Keratinocyte (primary cell): ENCODE measurements around the gene RNU6-7. TPM values are rescaled to one million over a fixed set of nuclear protein-coding genes. Genes with fewer than 3 reads are reported as not detected.

ENCODE experiments used
- DNase-seq: peaks from one replicate; pipeline ENCODE4 v3.0.0-alpha.2; 2011; ENCODE audit warnings: low read depth, missing footprints, low spot score
- FAIRE-seq: peaks from 2 replicates; lab custom pipeline; 2011; peaks lifted over from hg19 to GRCh38; lab: Jason Lieb, UNC
- H2AFZ ChIP-seq: 2 replicates; pipeline ENCODE4 v1.6.0; 2012; ENCODE audit warnings: low read length, control low read depth, inconsistent platforms; ENCODE audit not compliant: control insufficient read depth
- H3K27ac ChIP-seq: 2 replicates; pipeline ENCODE4 v1.5.1; 2011; ENCODE audit warnings: low read length; ENCODE audit not compliant: control insufficient read depth, insufficient read depth
- H3K27me3 ChIP-seq: 3 replicates; pipeline ENCODE4 v1.6.0; 2011; ENCODE audit warnings: low read length; ENCODE audit not compliant: control insufficient read depth, insufficient read depth; ENCODE audit errors: extremely low read depth
- H3K36me3 ChIP-seq, 2 experiments: 2 replicates in 1 of 2; 3 replicates in 1 of 2; pipeline ENCODE4 v1.5.1; 2011; ENCODE audit warnings: low read length in 2 of 2, mild to moderate bottlenecking in 1 of 2; ENCODE audit not compliant: control insufficient read depth in 2 of 2, insufficient read depth in 2 of 2; ENCODE audit errors: extremely low read depth in 1 of 2
- H3K4me1 ChIP-seq: 3 replicates; pipeline ENCODE4 v1.5.1; 2011; ENCODE audit warnings: low read length; ENCODE audit not compliant: control insufficient read depth, insufficient read depth; ENCODE audit errors: extremely low read depth
- H3K4me2 ChIP-seq: 3 replicates; pipeline ENCODE4 v1.6.0; 2011; ENCODE audit warnings: low read depth, low read length; ENCODE audit not compliant: control insufficient read depth, insufficient read depth; ENCODE audit errors: extremely low read depth
- H3K4me3 ChIP-seq, 3 experiments: fragments of 200-600 bp in 1 of 3; sonication (generic) in 1 of 3; 2 replicates in 2 of 3; 3 replicates in 1 of 3; pipeline ENCODE4 v1.5.1; 2011 to 2016; ENCODE audit warnings: low read length in 3 of 3, mild to moderate bottlenecking in 3 of 3, control low read depth in 2 of 3, inconsistent platforms in 1 of 3, low read depth in 1 of 3, mixed read lengths in 1 of 3, mixed run types in 1 of 3, moderate library complexity in 1 of 3; ENCODE audit not compliant: control insufficient read depth in 2 of 3, insufficient read depth in 2 of 3; ENCODE audit errors: extremely low read depth in 1 of 3
- H3K79me2 ChIP-seq: 2 replicates; pipeline ENCODE4 v1.6.0; 2012; ENCODE audit warnings: low read length; ENCODE audit not compliant: control insufficient read depth, insufficient read depth
- H3K9ac ChIP-seq: 3 replicates; pipeline ENCODE4 v1.6.0; 2011; ENCODE audit warnings: low read length; ENCODE audit not compliant: control insufficient read depth, insufficient read depth; ENCODE audit errors: extremely low read depth
- H3K9me1 ChIP-seq: 3 replicates; pipeline ENCODE4 v1.6.0; 2011; ENCODE audit warnings: low read length; ENCODE audit not compliant: control insufficient read depth, insufficient read depth; ENCODE audit errors: extremely low read depth
- H3K9me3 ChIP-seq: 2 replicates; pipeline ENCODE4 v1.5.1; 2012; ENCODE audit warnings: low read depth, low read length; ENCODE audit not compliant: control insufficient read depth
- H4K20me1 ChIP-seq: 3 replicates; pipeline ENCODE4 v1.6.0; 2011; ENCODE audit warnings: low read length; ENCODE audit not compliant: control insufficient read depth, insufficient read depth; ENCODE audit errors: extremely low read depth
- EZH2 ChIP-seq: IDR thresholded peaks from one replicate; pipeline ENCODE4 v1.6.1; 2012; ENCODE audit warnings: inconsistent platforms, mild to moderate bottlenecking, low read length, moderate library complexity
- dilution Hi-C: fragments of 300-500 bp; cut with MboI; formaldehyde crosslinking; loops from one replicate; pipeline ENCODE4 v1.7.0; 2020; ENCODE audit warnings: low sequenced_read_pairs; ENCODE audit not compliant: extremely low pct_ligation_motif_present
- polyA plus RNA-seq, 5 experiments: library from polyadenylated mRNA; depleted of rRNA in 3 of 5; stranded (reverse) in 3 of 5; stranded (forward) in 1 of 5; unstranded in 1 of 5; fragments of >200 nt; gene quantifications; 1 replicate in 1 of 5; 2 replicates in 3 of 5; 3 replicates in 1 of 5; pipeline versions ENCODE4 v1.2.1 to v1.2.3, GENCODE V29; 2011 to 2012; ENCODE audit warnings: missing spikeins in 2 of 5, low read depth in 1 of 5, low replicate concordance in 1 of 5
- TF ChIP-seq, protein P1 (sequence below), 3 experiments: IDR thresholded peaks in 1 of 3; conservative IDR thresholded peaks in 1 of 3; optimal IDR thresholded peaks in 1 of 3; 2 replicates in 2 of 3; 3 replicates in 1 of 3; pipeline versions ENCODE3 to v1.5.1; 2011; ENCODE audit warnings: low read length in 3 of 3, mild to moderate bottlenecking in 3 of 3, moderate library complexity in 2 of 3, control low read depth in 1 of 3, inconsistent platforms in 1 of 3; ENCODE audit not compliant: insufficient read depth in 2 of 3; ENCODE audit errors: extremely low read depth in 1 of 3

The RNU6-7 gene
- polyA plus RNA-seq, 1 donor (not counting 4 experiments of a cell fraction or from before 2014, with no cell fraction given): not detected

DNA sequence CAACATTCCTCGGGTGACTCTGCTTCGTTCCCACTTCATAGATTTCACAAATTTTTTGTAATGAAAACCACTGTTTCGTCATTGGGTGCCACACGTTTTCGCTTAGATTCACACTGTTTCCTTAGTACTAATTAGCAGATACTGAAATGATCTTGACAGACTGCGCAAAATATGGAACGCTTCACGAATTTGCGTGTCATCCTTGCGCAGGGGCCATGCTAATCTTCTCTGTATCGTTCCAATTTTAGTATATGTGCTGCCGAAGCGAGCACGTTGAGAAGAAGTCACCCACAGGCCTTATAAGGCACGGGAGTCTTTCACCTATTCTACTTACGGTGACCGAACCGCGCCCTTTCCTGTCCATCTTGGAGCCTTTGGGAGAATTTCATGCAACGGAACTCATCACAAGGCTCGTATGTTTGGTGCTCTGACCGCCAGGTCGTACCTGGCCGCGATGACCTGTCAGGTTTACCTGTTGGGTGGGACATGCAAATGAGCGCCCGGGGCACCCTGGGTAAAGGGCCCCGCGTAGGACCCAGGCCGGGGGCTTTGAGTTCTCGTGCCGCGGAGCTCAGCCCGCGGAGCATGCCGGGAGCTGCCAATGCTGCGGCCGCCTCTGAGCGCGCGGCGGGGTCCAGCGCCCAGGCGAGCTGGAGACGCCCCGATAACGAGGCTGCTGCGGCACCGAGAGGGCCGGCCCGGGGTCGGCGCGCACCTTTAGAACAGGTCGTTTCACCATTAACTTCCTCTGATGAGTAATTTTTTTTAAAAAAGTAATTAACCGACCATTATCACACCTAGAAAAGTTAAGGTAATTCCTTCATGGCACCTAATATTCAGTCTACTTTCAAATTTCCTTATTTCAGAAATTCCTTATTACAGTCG is 1.4 kb downstream of the RNU6-7 start, which contains the start of gene RNU6-8:
RNU6-8 (minus strand) TSS at position 272 of the 885 bp plus-strand sequence.
- H3K9me3 ChIP-seq: no peaks in the 10 kb centered on the region
- H4K20me1 ChIP-seq: no peaks in the 10 kb centered on the region
- TF ChIP-seq, protein P1, sequence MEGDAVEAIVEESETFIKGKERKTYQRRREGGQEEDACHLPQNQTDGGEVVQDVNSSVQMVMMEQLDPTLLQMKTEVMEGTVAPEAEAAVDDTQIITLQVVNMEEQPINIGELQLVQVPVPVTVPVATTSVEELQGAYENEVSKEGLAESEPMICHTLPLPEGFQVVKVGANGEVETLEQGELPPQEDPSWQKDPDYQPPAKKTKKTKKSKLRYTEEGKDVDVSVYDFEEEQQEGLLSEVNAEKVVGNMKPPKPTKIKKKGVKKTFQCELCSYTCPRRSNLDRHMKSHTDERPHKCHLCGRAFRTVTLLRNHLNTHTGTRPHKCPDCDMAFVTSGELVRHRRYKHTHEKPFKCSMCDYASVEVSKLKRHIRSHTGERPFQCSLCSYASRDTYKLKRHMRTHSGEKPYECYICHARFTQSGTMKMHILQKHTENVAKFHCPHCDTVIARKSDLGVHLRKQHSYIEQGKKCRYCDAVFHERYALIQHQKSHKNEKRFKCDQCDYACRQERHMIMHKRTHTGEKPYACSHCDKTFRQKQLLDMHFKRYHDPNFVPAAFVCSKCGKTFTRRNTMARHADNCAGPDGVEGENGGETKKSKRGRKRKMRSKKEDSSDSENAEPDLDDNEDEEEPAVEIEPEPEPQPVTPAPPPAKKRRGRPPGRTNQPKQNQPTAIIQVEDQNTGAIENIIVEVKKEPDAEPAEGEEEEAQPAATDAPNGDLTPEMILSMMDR (optimal IDR thresholded peaks at IDR 0.05 in 1 of 3, IDR thresholded peaks at IDR 0.05 in 1 of 3, conservative IDR thresholded peaks at IDR 0.05 in 1 of 3; ENCODE audit: extremely low read depth in 1 of 3, insufficient read depth in 2 of 3, low read length in 3 of 3): no peak
- TF ChIP-seq EZH2: no peak
- H3K27me3 ChIP-seq: no peaks in the 10 kb centered on the region
- H3K79me2 ChIP-seq: no peaks in the 10 kb centered on the region
- no peaks in the 10 kb centered on the region for H3K36me3 ChIP-seq
- H3K4me3 ChIP-seq: peak within 1 kb of the TSS; percentile 47 to 87 (median 75)
- DNase-seq (peak; percentile 28), FAIRE-seq (peak; percentile 43)
- peaks cover 20% of the 10 kb centered on the region for H3K4me1 ChIP-seq
- peaks cover 2% of the 10 kb centered on the region for H3K9me1 ChIP-seq
- dilution Hi-C loops: no loop called here
- peak within 1 kb of the TSS; percentile 97 for H3K4me2 ChIP-seq
- peak within 1 kb of the TSS; percentile 94 for H3K9ac ChIP-seq
- H3K27ac ChIP-seq: peak within 1 kb of the TSS; percentile 93
- H2AFZ ChIP-seq: peak within 1 kb of the TSS; percentile 98

DNA sequence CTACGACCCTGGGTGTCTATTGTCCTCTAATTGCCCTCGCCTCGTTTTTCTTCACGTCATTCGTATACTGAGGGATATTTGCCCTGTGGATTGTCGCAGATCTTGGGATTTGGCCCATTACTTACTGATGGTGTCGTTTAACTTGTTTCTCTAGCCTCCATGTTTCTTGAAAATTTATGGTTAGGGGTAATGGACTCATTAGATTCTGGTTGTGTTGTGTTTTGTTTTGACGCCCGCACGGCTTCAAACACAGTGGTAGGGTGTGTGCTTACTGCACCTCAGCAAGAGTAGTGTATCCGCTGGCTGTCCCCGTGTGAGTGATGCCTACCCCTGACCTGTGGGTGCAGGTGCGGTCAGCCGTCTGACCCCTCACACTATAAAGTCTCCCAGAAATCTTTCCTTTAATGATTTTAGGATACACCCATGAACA is 2.1 kb downstream of the RNU6-7 start:
- H3K79me2 ChIP-seq: no peaks in the 10 kb centered on the region
- no peak for FAIRE-seq
- H3K9me1 ChIP-seq: peaks cover 2% of the 10 kb centered on the region
- dilution Hi-C loops: no loop called here
- peak overlapping the region; percentile 93 for H3K27ac ChIP-seq
- H3K36me3 ChIP-seq: no peaks in the 10 kb centered on the region
- H3K4me3 ChIP-seq: peak overlapping the region; percentile 47 to 87 (median 75)
- H3K9ac ChIP-seq: peak overlapping the region; percentile 94
- TF ChIP-seq, protein P1 (optimal IDR thresholded peaks at IDR 0.05 in 1 of 3, IDR thresholded peaks at IDR 0.05 in 1 of 3, conservative IDR thresholded peaks at IDR 0.05 in 1 of 3; ENCODE audit: extremely low read depth in 1 of 3, insufficient read depth in 2 of 3, low read length in 3 of 3): no peak
- no peak for TF ChIP-seq EZH2
- no peaks in the 10 kb centered on the region for H3K27me3 ChIP-seq
- peak overlapping the region; percentile 98 for H2AFZ ChIP-seq
- H3K9me3 ChIP-seq: no peaks in the 10 kb centered on the region
- H4K20me1 ChIP-seq: no peaks in the 10 kb centered on the region
- no peak for DNase-seq
- H3K4me1 ChIP-seq: peaks cover 20% of the 10 kb centered on the region
- peak overlapping the region; percentile 97 for H3K4me2 ChIP-seq
